Activated CD8-positive, alpha-beta memory T cell treated with anti-CD3 and anti-CD28 coated beads, Interleukin-2, amount 50 U/mL, for 24 hours (primary cell): ENCODE measurements around the gene C19orf12.

Source experiments
- DNase-seq: peaks from one replicate; pipeline ENCODE4 v3.0.0-alpha.2; 2020; ENCODE audit errors: extremely low read depth

Gene C19orf12

DNA sequence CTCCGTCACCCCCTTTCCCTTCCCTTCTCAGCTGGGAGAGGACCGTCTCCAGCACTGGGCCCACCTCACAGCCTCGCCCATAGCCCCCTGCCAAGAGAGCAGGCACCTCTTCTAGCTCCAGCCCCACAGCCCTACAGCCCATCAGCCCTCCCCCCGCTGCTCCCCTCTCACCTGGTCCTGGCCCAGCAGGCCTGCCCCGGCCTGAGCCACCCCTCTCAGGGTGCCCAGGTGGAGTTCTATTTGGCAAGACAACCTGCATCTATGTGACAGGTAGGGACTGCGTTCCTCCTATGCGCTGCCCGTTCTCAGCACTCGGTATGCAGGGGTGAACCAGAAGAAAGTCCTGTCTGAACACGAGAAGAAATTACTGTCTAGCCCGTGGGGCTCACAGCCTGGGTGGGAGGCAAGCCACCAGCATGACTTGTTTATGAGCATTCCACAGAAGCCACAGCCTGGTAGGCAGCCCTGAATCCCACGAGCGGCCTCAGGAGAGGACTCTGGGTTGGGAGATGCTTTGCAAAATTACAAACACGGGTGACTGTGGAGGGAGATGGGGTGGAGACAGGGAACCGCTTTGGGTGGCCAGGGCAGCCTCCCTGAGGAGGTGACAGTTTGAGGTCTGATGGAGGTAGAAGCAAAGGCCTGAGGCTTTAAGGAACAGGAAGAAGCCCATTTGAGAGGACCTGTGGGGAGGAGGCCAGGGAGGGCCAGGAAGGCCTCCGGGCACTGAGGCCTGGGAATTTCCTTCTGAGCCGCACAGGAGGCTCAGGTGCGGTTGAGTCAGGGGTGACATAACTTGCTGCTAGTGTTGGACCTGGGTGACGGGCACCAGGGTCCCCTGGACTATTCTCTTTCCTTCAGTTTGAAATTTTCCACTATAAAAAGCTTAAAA lies 51.0 kb downstream of the C19orf12 start:
- DNase-seq = no peak

GRCh38 chr19:29662604-29663404 lies 52.3 kb downstream of the C19orf12 start:
- no peak for DNase-seq

GRCh38 chr19:29662278-29662603 lies 52.8 kb downstream of the C19orf12 start:
- no peak for DNase-seq

DNA sequence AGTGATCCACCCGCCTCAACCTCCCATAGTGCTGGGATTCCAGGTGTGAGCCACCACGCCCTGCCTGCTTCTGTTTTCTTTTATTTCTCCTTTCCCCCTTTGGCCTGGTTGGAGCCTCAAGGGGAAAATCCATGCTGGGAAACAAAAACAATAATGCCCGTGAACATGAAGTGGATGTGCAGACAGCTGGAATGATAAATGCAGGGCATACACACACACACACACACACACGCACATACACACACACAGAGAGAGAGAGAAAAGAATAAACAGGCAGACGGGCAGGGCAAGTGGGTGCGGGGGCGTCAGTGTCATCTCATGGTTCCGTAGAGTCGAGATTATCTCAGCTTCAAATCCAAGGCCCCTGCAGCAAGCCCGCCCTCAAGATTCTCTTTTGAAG lies 54.2 kb downstream of the C19orf12 start:
- DNase-seq = no peak

- DNase-seq = no peak
Measured at GRCh38 chr19:29658221-29658991, 56.7 kb downstream of the C19orf12 start.

DNA sequence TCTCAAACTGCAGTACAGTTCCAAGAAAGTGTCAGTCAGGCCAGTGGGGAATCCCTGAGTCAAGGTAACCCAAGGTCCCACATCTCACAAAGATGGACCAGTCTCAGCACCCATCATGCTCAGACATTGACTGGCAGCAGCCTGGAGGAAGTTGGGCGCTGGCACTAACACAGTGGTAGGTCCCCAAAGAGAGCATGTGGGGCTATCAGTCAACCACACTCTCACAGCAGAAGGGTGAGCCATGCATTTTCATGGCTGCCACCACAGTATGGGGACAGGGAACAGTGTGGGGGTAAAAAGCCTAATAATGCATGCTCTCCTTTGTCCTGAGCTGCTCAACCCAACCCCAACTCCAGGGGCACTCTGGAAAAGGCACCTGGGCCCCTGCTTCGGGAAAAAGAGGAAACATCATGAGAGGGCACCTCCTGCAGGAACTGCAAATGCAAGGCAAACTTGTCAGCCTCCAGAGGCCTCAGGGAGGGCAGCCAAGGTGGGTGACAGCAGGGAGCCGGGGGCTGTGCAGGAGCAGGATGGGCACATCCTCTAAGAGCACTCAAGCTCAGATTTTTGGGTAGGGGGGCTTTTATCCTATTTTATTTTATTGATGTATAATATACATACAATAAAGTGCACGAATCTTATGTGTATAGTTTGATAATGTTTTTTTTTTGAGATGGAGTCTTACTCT lies 59.3 kb downstream of the C19orf12 start:
- no peak for DNase-seq

GRCh38 chr19:29653398-29653797 lies 61.7 kb downstream of the C19orf12 start:
- no peak for DNase-seq

DNA sequence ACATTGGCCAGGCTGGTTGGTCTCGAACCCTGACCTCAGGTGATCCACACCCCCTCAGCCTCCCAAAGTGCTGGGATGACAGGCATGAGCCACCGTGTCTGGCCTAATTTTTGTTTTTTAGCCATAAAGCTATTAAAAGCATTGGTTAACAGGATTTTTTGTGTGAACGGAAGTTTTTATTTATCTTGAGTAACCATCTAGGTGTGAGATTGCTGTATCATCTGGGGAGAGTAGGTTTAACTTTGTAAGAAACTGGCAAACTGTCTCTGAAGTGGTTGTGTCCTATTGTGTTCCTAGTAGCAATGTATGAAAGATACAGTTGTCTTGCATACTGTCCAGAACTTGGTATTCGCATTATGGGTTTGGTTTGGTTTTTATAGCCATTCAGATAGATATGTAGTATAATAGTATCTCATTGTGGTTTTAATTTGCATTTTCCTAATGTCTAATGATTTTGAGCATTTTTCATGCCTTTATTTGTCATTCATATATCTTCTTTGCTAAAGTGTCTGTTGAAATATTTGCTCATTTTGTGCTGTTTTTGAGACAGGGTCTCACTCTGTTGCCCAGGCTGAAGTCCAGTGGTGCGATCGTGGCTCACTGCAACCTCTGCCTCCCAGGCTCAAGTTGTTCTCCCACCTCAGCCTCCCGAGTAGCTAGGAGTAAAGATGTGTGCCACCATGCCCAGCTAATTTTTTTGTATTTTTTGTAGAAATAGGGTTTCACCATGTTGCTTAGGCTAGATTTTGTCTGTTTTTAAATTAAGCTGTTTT lies 63.3 kb downstream of the C19orf12 start:
- no peak for DNase-seq

DNA sequence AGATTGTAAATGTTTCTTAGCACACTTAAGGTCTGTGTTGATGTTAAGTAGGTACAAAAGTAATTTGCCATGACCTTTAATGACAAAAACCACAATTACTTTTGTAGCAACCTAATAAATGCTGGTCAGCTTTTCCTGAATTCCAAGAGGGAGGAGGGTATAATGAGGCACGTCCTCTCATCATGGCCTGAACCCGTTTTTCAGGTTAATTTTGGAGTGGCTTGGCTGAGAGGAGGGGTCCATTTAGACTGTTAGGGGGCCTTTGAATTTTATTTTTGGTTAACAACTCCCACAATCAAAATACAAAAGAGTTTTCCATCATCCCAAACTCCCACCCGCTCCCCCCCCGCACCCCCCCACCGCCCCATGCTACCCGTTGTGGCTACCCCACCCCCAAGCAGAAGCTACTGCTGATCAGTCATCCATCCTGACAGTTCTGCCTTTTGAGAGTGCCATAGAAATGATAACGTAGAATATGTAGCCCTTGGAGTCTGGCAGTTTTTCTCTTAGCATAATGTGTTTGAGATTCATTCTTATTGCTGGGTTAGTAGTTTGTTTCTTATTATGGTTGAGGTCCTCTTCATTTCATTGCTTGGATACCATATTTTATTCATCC lies 64.2 kb downstream of the C19orf12 start:
- no peak for DNase-seq
